GM08714 (cell line): Measurements from ENCODE around the gene ESRRA.
A peak's percentile ranks its signal among the peaks of the same experiment; 100 is the strongest.
"Not testable (repeated sequence)": the region's sequence is repeated elsewhere in the genome, so short reads cannot be mapped to it uniquely, and the experiment has no call there.

Experiments used
- H3K4me3 ChIP-seq: fragments of 200-500 bp; sonication (Bioruptor generic); 2 replicates; pipeline ENCODE4 v1.5.1; 2014; ENCODE audit warnings: mild to moderate bottlenecking, low read length, inconsistent platforms
- ZNF274 ChIP-seq: IDR thresholded peaks from 2 replicates; pipeline ENCODE4 v1.6.1; 2012; ENCODE audit warnings: mild to moderate bottlenecking, low read depth, low read length

Gene ESRRA

DNA sequence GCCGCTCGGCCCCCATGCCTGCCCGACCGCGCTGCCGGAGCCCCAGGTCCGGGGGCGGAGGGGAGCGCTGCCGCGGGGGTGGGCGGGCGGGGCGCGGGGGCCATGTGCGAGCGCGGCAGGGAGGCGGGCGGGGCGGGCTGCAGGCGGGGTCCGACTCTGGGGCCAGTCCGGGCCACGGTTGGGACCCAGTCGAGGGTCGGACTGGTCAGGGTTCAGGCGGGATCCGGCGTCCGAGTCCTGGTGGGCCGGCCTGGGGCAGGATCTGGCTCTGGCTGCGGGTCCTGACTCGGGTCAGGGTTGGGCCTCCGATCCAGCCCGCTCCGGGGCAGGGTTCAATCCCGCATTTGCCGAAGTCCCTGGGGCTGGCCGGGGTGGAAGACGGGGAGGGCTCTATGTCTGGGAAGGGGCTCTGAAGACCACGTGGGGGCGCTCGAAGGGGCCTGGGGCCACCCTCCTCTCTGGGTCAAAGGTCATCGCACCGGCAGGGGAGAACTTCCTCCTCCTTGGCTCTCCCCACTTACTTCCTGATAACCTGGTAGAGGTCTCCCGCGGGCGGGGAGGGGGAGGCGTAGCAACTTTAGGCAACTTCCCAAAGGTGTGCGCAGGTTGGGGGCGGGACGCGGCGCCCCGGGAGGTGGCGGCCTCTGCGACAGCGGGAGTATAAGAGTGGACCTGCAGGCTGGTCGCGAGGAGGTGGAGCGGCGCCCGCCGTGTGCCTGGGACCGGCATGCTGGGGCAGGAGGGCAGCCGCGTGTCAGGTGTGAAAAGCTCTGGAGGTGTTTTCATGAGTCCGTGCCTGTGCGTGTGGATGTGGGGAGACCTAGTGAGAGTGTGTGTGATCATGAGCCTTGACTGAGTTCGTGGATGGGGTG lies 603 bp downstream of the ESRRA start:
- no peak for TF ChIP-seq ZNF274
- H3K4me3 ChIP-seq, result peak overlapping the region; percentile 88

DNA sequence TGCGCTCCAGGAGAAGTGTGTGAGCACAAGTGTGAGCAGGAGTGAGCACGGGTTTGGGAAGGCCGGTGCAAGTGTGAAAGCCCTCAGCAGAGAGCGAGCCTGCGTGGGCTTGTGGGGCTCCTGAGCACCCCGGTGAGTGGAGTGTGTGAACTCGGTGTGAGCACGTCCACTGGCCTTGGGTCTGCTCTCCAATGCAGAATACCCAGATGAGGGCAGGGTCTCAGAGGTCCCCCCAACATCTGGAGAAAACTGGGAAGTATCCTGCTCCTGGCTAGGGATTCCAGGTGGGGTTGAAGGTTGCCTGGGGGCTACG lies 1.2 kb downstream of the ESRRA start:
- no peak for TF ChIP-seq ZNF274

DNA sequence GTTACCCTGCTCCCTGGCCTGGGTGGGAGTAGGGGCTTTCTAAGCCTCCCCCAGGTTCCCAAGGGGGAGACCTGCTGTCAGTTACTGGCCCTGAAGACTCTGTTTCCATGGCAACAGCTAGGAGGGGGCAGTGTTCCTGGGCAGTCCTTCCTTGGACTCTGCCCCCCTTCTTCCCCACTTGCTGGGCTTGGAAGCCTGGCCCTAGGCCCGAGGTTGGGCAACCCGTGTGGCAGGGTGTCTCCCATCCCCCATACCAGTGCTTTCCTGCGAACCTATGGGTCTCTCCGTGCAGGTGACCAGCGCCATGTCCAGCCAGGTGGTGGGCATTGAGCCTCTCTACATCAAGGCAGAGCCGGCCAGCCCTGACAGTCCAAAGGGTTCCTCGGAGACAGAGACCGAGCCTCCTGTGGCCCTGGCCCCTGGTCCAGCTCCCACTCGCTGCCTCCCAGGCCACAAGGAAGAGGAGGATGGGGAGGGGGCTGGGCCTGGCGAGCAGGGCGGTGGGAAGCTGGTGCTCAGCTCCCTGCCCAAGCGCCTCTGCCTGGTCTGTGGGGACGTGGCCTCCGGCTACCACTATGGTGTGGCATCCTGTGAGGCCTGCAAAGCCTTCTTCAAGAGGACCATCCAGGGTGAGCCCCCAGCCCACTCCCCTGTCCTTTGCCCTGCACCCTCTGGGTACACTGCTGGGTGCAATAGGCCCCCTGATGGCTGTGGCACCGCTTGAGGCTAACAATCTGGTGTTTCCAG lies 1.7 kb downstream of the ESRRA start:
- TF ChIP-seq ZNF274, result no peak
- H3K4me3 ChIP-seq, result peak overlapping the region; percentile 88

More for the DNA sequence above, 1.2 kb downstream of the ESRRA start:
- peak overlapping the region; percentile 88 for H3K4me3 ChIP-seq

- H3K4me3 ChIP-seq, result not testable (repeated sequence)
Observed at GRCh38 chr11:64307795-64308194, 2.5 kb downstream of the ESRRA start.

GRCh38 chr11:64312947-64313346 lies 7.6 kb downstream of the ESRRA start:
- no peak for TF ChIP-seq ZNF274

GRCh38 chr11:64313491-64314145 lies 8.3 kb downstream of the ESRRA start:
- no peak for TF ChIP-seq ZNF274
- no peak overlapping the region for H3K4me3 ChIP-seq

More at GRCh38 chr11:64312947-64313346, 7.6 kb downstream of the ESRRA start:
- H3K4me3 ChIP-seq, result no peak overlapping the region

DNA sequence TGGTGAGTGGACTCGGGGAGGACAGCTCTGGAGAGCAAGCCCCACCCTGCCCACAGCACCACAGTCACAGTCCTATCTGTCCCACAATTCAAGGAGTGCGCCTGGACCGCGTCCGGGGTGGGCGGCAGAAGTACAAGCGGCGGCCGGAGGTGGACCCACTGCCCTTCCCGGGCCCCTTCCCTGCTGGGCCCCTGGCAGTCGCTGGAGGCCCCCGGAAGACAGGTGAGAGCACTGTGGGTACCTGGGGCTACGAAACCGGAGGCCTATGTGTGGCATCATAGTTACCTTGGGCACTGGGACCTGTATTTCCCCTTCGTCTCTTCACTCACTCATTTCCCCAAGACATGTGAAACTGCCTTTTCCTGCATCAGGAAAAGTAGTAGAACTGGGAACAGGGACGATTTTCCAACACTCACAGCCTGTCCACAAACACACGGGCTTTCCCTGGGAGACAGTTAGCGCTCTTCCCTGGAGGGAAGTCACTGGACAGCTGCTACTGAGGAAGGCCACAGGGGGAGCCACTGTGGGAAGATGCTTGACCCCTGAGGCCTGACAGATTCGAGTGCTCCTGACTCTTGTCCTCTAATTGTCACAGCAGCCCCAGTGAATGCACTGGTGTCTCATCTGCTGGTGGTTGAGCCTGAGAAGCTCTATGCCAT lies 9.0 kb downstream of the ESRRA start:
- TF ChIP-seq ZNF274, result no peak
- no peak overlapping the region for H3K4me3 ChIP-seq

GRCh38 chr11:64314805-64315561 lies 9.7 kb downstream of the ESRRA start:
- no peak overlapping the region for H3K4me3 ChIP-seq
- TF ChIP-seq ZNF274, result no peak

DNA sequence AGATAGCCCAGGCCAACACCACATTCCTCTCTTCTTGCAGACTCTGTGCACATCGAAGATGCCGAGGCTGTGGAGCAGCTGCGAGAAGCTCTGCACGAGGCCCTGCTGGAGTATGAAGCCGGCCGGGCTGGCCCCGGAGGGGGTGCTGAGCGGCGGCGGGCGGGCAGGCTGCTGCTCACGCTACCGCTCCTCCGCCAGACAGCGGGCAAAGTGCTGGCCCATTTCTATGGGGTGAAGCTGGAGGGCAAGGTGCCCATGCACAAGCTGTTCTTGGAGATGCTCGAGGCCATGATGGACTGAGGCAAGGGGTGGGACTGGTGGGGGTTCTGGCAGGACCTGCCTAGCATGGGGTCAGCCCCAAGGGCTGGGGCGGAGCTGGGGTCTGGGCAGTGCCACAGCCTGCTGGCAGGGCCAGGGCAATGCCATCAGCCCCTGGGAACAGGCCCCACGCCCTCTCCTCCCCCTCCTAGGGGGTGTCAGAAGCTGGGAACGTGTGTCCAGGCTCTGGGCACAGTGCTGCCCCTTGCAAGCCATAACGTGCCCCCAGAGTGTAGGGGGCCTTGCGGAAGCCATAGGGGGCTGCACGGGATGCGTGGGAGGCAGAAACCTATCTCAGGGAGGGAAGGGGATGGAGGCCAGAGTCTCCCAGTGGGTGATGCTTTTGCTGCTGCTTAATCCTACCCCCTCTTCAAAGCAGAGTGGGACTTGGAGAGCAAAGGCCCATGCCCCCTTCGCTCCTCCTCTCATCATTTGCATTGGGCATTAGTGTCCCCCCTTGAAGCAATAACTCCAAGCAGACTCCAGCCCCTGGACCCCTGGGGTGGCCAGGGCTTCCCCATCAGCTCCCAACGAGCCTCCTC lies 10.6 kb downstream of the ESRRA start:
- H3K4me3 ChIP-seq, result peak overlapping the region; percentile 79; the same call in 1 of the 2 replicates

DNA sequence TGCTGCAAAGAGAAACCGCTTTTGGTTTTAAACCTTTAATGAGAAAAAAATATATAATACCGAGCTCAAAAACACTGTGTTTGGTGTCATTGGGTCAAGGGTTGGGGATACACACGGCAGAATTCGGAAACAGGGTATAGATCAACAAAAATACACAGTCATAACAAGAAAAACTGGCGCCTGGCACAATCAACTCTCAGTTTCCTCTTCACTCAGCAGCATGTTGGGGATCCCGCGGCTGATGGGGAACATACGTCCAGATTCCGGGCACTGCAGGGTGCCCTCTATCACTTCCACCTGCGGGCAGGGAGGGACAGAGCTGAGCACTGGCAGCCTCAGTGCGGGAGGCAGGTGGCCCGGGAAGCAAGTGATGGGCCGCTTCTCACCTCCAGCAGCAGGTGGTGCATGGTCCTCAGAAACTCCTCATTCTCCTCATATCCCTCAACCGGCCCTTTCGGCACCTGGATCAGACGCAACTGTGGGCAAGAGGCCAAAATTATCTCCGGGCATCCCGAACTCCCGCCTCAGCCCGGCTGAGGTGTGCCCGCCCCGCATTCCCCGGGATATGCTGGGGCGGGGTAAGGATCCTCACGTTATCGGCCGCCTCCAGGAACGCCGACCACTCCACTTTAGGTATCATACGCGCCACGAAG lies 11.5 kb downstream of the ESRRA start:
- TF ChIP-seq ZNF274, result no peak

DNA sequence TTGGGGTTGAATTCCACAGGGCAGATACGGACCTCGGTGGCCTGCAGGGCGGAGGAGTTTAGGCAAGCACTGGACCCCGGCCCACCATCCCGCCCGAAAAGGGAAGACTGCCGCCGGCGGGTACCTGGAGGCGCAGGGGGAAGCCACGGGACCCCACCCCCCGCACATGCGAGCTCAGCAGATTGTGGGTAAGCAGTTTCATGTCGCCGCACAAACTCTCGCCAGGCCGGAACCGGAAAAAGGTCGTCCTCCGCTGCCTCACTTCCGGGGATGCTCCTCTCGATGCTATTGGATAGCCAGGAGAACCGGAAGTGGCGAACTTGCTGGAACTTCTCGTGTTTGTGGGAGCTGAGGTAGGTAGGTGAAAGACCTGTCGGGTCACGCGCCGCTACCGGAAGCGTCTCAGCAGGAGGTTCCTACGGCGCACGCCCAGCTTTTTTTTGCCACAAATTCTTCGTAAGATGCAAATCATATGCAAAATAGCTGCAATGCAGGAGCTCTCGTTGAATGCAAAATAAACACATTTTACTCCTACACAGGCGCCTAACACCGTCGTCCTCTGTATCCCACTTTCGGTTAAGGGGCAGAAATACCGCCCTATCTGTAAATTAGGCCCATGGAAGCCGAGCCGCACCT lies 12.1 kb downstream of the ESRRA start, which contains the start of gene TRMT112:
Gene TRMT112, minus strand, starts transcription at position 235 of the 636 bp plus-strand sequence. Its CDS starts 33 bp downstream, at position 202.
- peak within 1 kb of the TSS; percentile 84 for H3K4me3 ChIP-seq
- TF ChIP-seq ZNF274, result no peak

More for the DNA sequence above, 11.5 kb downstream of the ESRRA start:
- peak overlapping the region; percentile 79 for H3K4me3 ChIP-seq
